HG03460 (cell line): ENCODE data around the gene CEP72.
"Not testable (repeated sequence)": the region's sequence is repeated elsewhere in the genome, so short reads cannot be mapped to it uniquely, and the experiment has no call there.

Experiments
- ATAC-seq: cut with Tn5 transposase; IDR thresholded peaks from one replicate; pipeline ENCODE4 v1.9.1; 2021; ENCODE audit not compliant: unreplicated experiment

CEP72 gene

GRCh38 chr5:680836-681235, 68.7 kb downstream of the CEP72 start:
- not testable (repeated sequence) for ATAC-seq

GRCh38 chr5:681317-682191, 69.4 kb downstream of the CEP72 start:
- not testable (repeated sequence) for ATAC-seq

GRCh38 chr5:682216-682615, 70.1 kb downstream of the CEP72 start:
- not testable (repeated sequence) for ATAC-seq

DNA sequence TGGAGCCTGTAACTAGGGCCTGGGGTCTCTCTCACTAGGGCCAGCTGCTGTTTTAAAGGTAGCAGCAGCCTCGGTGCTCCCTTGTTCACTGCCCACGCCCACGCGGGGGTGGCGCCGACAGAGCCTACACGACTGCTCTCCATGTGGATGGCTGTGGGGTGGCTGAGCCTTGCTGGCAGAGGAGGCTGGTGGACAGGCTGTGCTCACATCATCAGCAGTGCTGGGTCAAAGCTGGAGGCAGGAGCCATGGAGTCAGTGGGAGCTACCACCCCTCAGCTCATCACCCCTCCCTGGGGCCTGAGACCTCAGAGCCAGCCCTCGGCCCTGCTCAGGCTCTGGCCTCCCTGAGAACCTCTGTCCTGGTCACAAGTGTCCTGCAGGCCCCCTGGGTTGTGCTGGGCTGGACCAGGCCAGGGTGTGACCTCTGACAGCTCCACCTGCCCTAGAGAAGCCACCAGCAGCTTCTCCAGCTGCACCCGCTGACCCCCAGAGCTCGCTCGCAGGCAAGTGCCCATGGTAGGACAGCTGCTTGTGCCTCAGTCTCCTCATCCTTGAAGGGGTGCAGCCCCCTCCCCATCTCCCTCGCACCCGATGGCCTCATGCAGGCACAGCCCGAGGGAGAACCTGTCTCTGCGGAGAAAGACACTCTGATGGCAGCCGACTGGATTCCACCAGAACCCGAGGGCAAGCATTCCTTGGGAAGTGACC, 70.7 kb downstream of the CEP72 start:
- not testable (repeated sequence) for ATAC-seq

DNA sequence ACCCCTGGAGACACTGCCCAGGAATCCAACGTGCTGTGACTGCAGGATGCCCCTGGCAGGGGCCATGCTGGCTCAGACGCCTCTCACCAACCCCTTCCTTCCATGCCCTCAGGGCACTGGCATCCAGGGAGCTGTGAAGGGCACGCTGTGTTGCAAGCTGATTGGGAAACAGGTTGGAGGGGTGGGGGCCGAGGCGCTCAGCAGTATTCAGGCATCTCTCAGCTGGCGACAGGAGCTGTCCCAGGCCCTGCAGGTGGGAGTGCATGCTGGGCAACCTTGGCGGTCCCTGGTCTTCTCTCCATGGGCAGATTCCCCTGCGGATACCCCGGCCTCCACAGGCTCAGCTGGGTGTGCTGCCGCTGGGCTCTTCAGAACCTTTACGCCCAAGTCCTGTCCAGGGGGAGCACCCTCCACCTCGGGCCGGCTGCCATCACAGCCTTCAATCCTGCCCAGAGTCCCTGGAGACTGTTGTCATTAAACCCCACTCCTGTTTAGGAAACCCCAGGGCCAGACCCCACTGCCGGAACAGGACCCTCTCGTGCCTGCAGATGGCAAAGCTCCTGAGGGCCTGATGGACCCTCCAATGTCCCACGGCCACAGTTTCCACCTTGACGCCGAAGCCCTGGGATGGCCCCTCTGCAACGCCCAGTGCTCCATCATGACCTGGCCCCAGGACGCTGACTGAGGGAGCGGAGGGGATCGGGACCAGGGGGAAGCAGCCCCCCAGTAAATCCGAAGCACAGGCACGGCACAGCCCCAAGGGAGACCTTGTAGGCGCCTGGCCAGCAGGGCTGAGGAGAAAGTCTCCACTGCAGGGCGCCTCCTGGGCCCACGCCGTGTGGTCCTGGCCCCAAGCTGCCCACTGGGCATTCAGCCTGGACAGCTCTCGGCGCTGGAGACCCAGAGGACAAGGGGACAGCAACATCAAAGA, 71.7 kb downstream of the CEP72 start:
- ATAC-seq, result no peak

- no peak for ATAC-seq
Measured at GRCh38 chr5:684751-685216, 72.6 kb downstream of the CEP72 start.

DNA sequence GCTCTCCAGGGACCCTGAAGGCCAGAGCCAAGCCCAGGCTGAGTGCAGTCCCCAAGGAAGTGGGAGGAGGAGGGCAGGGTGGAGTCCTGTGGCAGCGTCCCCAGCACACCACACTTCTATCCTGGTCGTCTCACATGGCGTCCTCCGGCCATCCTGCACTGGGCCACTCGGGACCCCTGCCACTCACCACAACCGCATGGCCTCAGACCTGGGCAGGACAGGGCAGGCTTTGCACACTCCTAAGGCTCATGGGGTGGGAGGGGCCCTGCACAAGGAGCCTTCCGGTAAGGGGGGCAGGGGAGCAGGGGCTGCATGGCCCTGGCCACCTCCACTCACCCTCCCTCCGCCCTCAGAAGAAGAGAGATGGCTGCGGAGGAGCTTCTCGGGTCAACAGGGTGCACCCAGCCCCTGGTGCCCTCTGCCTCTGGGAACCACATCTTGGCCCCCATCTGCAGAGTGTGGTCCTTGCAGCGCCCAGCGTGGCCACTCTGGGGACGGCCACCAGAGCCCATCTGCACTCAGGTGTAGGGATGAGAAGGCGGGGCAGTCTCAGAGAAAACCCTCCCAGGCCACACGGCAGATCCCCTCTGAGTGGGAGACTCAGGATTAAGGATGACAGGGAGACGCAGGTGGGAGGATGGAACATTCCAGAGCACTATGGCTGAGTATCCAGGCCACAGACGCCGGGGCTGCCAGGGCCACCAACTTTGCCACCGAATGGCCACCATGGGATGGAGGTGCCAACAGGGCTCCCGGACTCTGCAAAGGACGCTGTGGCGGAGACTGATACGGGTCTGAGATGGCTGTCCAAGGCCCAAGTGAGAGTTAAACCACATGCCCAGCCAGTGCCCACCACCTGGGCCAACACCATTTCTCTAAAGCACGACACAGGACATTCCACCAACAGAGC, 73.4 kb downstream of the CEP72 start:
- ATAC-seq, result no peak

DNA sequence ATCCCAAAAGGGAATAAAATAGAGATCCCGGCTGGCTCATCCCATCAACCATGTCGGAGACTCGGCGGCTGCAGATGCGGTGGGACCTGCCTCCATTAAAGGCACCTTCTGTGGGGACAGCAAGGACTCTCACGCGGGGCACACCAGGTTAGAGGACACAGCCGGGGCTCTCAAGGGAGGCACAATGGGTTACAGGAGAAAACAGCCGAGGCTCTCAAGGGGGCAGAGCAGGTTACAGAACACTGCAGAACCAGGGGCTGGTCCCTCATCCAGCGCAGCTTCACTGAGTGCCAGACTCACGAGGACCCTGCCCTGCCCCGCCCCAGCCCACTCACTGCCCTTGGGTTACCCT, 74.0 kb downstream of the CEP72 start:
- not testable (repeated sequence) for ATAC-seq

DNA sequence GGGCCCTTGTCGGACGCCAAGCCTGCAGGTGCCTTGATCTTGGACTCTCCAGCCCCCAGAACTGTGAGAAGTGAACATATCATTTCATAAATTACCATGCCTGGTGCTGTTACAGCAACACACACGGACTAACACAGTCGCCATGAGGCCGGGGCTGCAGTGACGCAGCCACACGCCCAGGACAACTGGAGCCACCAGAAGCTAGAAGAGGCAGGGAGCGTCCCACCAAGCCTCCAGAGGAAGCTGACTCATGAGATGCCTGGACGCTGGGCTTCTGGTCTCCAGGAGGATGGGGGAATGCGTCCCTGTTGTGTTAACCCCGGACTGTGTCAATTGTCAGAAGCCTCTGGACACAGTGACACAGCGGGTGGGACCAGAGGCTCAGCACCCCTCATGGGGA, 74.8 kb downstream of the CEP72 start:
- not testable (repeated sequence) for ATAC-seq

GRCh38 chr5:688348-689010, 76.3 kb downstream of the CEP72 start:
- not testable (repeated sequence) for ATAC-seq

DNA sequence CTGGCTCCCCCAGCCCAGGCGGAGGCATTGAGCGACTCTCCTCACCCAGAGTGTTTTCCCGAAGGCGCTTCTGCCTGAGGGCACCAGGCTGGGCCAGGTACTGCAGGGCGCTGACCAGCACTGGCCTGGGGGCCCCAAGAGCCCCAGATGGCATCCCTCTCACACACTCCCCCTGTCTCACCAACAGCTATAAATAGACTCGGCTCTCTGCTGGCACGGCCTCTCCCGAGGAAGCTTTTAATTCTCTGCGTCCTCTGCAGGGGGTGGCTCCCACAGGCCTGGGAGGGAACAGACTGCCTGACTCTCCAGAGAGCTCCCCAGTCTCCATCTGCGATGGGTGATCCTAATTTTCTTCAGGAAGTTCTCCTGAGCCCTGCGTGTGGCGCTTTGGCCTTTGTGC, 78.2 kb downstream of the CEP72 start:
- not testable (repeated sequence) for ATAC-seq

GRCh38 chr5:691049-691448, 78.9 kb downstream of the CEP72 start:
- not testable (repeated sequence) for ATAC-seq

- no peak for ATAC-seq
Measured at GRCh38 chr5:691817-692528, 79.8 kb downstream of the CEP72 start.

GRCh38 chr5:692529-693041, 80.4 kb downstream of the CEP72 start:
- peak; percentile 9 for ATAC-seq

GRCh38 chr5:693271-694041, 81.3 kb downstream of the CEP72 start, which contains the start of gene TPPP:
Gene TPPP (minus strand): TSS chr5:693352. CDS start chr5:678060, 15,292 bp downstream.
- ATAC-seq, result peak; percentile 75

GRCh38 chr5:694042-694431, 81.9 kb downstream of the CEP72 start:
- not testable (repeated sequence) for ATAC-seq

- not testable (repeated sequence) for ATAC-seq
Measured at GRCh38 chr5:695475-695874, 83.3 kb downstream of the CEP72 start.

GRCh38 chr5:696191-696590, 84.1 kb downstream of the CEP72 start:
- ATAC-seq, result not testable (repeated sequence)
